C4-2B (cell line): ENCODE results near the gene MEGF10.

Experiments used
- ZFX ChIP-seq: fragments of 450-650 bp; IDR thresholded peaks from 2 replicates; pipeline ENCODE4 v1.6.1; 2017
- TF ChIP-seq, protein P1 (sequence below): fragments of 450-650 bp; conservative IDR thresholded peaks from 2 replicates; pipeline ENCODE4 v1.5.1; 2017; ENCODE audit warnings: mild to moderate bottlenecking

DNA sequence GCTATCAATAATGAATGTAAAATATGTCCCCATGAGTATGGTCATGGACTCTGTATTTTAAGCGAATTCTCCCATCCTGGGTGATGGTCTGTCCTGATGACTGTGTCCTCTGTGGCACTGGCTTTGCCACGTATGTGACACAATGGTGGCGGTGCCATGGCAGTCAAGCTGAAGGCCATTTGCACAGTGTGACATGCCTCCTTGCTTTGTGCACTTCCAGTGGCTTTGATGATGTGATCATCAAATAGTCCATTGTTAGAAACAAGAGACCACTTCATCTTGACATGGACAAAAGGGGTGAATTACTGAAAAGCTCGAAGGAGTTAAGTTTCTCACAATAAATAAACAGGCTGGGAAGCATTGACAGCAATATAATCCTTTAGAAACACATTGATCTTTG, 195.9 kb downstream of the MEGF10 start:
- TF ChIP-seq, protein P1, sequence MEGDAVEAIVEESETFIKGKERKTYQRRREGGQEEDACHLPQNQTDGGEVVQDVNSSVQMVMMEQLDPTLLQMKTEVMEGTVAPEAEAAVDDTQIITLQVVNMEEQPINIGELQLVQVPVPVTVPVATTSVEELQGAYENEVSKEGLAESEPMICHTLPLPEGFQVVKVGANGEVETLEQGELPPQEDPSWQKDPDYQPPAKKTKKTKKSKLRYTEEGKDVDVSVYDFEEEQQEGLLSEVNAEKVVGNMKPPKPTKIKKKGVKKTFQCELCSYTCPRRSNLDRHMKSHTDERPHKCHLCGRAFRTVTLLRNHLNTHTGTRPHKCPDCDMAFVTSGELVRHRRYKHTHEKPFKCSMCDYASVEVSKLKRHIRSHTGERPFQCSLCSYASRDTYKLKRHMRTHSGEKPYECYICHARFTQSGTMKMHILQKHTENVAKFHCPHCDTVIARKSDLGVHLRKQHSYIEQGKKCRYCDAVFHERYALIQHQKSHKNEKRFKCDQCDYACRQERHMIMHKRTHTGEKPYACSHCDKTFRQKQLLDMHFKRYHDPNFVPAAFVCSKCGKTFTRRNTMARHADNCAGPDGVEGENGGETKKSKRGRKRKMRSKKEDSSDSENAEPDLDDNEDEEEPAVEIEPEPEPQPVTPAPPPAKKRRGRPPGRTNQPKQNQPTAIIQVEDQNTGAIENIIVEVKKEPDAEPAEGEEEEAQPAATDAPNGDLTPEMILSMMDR, result no peak
- no peak for TF ChIP-seq ZFX
